ENCODE results near the gene DIP2C.

- TF ChIP-seq CTCF (IDR thresholded peaks at IDR 0.05), result no peak
- no peak for TF ChIP-seq POLR2A (IDR thresholded peaks at IDR 0.05)
Measured at GRCh38 chr10:523925-524324, 165.5 kb downstream of the DIP2C start.
